WERI-Rb-1 (cell line): ENCODE results near the gene SNCA.

Source experiments
- DNase-seq: peaks from one replicate; pipeline ENCODE4 v3.0.0-alpha.2; 2020
- H3K27ac ChIP-seq: fragments of 250-450 bp; sonication (Bioruptor Pico); 2 replicates; pipeline ENCODE4 v1.5.1; 2020; ENCODE audit warnings: mild to moderate bottlenecking, moderate library complexity
- H3K27me3 ChIP-seq: fragments of 250-450 bp; sonication (Bioruptor Pico); 2 replicates; pipeline ENCODE4 v1.5.1; 2021; ENCODE audit warnings: mild to moderate bottlenecking, low read depth, moderate library complexity; ENCODE audit not compliant: insufficient read depth, severe bottlenecking
- H3K36me3 ChIP-seq: fragments of 250-450 bp; sonication (Bioruptor Pico); 2 replicates; pipeline ENCODE4 v1.5.1; 2020; ENCODE audit warnings: mild to moderate bottlenecking, moderate library complexity
- H3K4me3 ChIP-seq: 2 replicates; pipeline ENCODE4 v1.5.1; 2011; ENCODE audit warnings: low read depth, mild to moderate bottlenecking, control low read depth, low read length
- H3K9me3 ChIP-seq: fragments of 250-450 bp; sonication (Bioruptor Pico); 2 replicates; pipeline ENCODE4 v1.5.1; 2021; ENCODE audit warnings: mild to moderate bottlenecking, moderate library complexity; ENCODE audit not compliant: severe bottlenecking
- CTCF ChIP-seq: IDR thresholded peaks from 2 replicates; pipeline ENCODE4 v1.5.1; 2011; ENCODE audit warnings: low read depth, mild to moderate bottlenecking, control low read depth, inconsistent platforms, low read length

SNCA gene

GRCh38 chr4:89813197-89813596 is 23.8 kb downstream of the SNCA start:
- Histone ChIP-seq H3K4me3 (no peak overlapping the region), H3K27ac (no peak overlapping the region), H3K9me3 (no peaks in the 10 kb centered on the region), H3K36me3 (no peaks in the 10 kb centered on the region), H3K27me3 (no peaks in the 10 kb centered on the region)
- no peak for TF ChIP-seq CTCF
- DNase-seq: no peak

GRCh38 chr4:89807441-89808140 is 29.4 kb downstream of the SNCA start:
- no peak overlapping the region for H3K4me3 ChIP-seq
- no peaks in the 10 kb centered on the region for H3K9me3 ChIP-seq
- DNase-seq: no peak
- H3K27me3 ChIP-seq: no peaks in the 10 kb centered on the region
- no peak for TF ChIP-seq CTCF
- no peak overlapping the region for H3K27ac ChIP-seq
- no peaks in the 10 kb centered on the region for H3K36me3 ChIP-seq

DNA sequence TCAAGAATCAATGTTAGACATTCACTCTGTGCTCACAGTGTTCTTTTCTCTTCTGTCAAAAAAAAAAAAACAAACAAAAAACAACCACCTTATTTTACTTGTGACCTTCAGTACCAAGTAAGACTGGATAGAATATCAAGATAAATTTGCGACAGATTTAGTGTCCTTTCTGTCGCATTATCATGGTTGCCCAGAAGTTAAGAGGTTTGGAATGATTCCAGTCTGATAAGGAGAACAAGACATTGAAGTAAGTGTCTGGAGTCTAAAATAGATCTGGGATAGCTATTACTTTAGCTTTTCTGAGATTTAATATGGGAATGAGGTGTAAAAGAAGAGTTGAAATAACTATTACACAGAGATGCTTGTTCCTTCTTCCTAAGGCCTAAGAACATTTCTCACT is 31.7 kb downstream of the SNCA start:
- no peaks in the 10 kb centered on the region for H3K36me3 ChIP-seq
- H3K9me3 ChIP-seq: no peaks in the 10 kb centered on the region
- no peak overlapping the region for H3K27ac ChIP-seq
- DNase-seq: no peak
- TF ChIP-seq CTCF: no peak
- H3K27me3 ChIP-seq: no peaks in the 10 kb centered on the region
- no peak overlapping the region for H3K4me3 ChIP-seq

DNA sequence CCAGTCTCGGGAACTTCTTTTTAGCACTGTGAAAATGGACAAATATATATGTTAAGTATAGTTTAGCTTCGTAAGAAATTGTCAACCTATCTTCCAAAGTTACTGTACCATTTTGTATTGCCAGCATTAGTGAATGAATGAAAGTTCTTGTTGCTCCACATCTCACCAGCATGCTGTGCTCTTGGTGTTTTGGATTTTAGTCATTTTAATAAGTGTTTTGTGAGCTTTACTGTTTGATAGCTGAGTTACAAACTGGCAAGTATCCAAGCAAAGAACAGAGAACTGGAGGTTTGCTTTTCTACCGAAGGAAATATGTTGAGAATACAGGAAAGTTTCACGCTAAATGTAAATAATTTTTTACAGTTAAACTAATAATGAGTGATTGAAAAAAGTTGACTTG is 33.0 kb downstream of the SNCA start:
- Histone ChIP-seq H3K4me3 (no peak overlapping the region), H3K36me3 (no peaks in the 10 kb centered on the region), H3K27ac (no peak overlapping the region), H3K9me3 (no peaks in the 10 kb centered on the region), H3K27me3 (no peaks in the 10 kb centered on the region)
- TF ChIP-seq CTCF: no peak
- DNase-seq: no peak

DNA sequence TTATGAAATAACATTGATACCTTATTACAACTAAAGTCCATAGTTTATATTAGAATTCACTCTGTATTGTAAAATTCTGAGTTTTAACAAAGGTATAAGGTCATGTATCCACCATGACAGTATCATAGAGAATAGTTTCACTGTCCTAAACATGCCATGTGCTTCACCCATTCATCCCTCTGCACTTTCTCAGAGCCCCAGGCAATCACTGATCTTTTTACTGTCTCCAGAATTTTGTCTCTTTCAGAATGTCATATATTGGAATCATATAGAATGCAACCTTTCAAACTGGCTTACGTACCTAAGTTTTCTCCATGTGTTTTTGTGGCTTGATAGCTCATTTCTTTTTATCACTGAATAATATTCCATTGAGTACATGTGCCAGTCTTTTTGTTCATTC is 33.9 kb downstream of the SNCA start:
- no peaks in the 10 kb centered on the region for H3K27me3 ChIP-seq
- H3K27ac ChIP-seq: no peak overlapping the region
- DNase-seq: no peak
- no peaks in the 10 kb centered on the region for H3K9me3 ChIP-seq
- no peaks in the 10 kb centered on the region for H3K36me3 ChIP-seq
- TF ChIP-seq CTCF: no peak
- H3K4me3 ChIP-seq: no peak overlapping the region

GRCh38 chr4:89800527-89801103 is 36.3 kb downstream of the SNCA start:
- TF ChIP-seq CTCF: no peak

More at GRCh38 chr4:89800527-89801103, 36.3 kb downstream of the SNCA start:
- no peak for DNase-seq
- Histone ChIP-seq H3K27ac (no peak overlapping the region), H3K4me3 (no peak overlapping the region), H3K9me3 (no peaks in the 10 kb centered on the region), H3K27me3 (no peaks in the 10 kb centered on the region), H3K36me3 (no peaks in the 10 kb centered on the region)
